ENCODE results near the gene OR4K5. TPM values are rescaled to one million over a fixed set of nuclear protein-coding genes. Genes with fewer than 3 reads are reported as not detected.

The OR4K5 gene
- total RNA-seq, 1 experiment from 2014 or later: not detected

DNA sequence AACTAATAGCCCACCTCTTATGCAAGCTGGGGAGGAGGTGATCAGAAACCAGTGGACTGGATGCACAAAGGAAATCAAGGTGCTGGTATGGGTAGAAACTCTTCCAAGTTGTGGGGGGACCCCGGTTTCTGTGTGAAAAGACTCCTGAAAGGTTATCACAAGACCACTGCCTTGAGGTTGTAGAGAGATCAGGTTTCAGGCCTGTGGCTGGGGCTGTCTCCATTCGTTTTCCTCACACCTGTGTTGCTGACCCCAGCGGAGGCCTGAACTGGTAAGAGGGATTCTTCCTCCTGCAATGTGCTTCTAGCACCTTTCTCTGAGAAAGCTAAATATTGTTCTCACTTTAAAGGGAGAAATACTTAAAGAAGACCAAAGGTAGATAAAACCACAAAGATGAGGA is 9.3 kb upstream of the OR4K5 start:
- peaks cover 87 to 88% of the 10 kb centered on the region in 2 experiments for H3K9me3 Mint-ChIP-seq
- TF ChIP-seq, protein P1, sequence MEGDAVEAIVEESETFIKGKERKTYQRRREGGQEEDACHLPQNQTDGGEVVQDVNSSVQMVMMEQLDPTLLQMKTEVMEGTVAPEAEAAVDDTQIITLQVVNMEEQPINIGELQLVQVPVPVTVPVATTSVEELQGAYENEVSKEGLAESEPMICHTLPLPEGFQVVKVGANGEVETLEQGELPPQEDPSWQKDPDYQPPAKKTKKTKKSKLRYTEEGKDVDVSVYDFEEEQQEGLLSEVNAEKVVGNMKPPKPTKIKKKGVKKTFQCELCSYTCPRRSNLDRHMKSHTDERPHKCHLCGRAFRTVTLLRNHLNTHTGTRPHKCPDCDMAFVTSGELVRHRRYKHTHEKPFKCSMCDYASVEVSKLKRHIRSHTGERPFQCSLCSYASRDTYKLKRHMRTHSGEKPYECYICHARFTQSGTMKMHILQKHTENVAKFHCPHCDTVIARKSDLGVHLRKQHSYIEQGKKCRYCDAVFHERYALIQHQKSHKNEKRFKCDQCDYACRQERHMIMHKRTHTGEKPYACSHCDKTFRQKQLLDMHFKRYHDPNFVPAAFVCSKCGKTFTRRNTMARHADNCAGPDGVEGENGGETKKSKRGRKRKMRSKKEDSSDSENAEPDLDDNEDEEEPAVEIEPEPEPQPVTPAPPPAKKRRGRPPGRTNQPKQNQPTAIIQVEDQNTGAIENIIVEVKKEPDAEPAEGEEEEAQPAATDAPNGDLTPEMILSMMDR (conservative IDR thresholded peaks at IDR 0.05): no peak

More for the DNA sequence above, 9.3 kb upstream of the OR4K5 start:
- Mint-ChIP-seq H3K27ac (no peak overlapping the region), H3K27me3 (ENCODE audit: low read depth) (peaks cover 1% of the 10 kb centered on the region), H3K4me3 (no peak overlapping the region), H3K36me3 (ENCODE audit: insufficient read depth in 1 of 3, low read depth in 3 of 3) (peaks cover 16 to 62% (median 22%) of the 10 kb centered on the region in 3 experiments), H3K4me1 (no peaks in the 10 kb centered on the region)
- no peak overlapping the region for H3K4ac ChIP-seq (ENCODE audit: low read depth, low read length)
- no peak overlapping the region for H3K23ac ChIP-seq (ENCODE audit: insufficient read length, low read depth, low read length)
- no peak overlapping the region for H4K8ac ChIP-seq (replicated peaks; ENCODE audit: insufficient read length, low read depth, low read length)
- WGBS (ENCODE audit: extremely low coverage, insufficient read length, low lambda C conversion rate): no CpG with 5 or more reads among the region's 3 CpGs
- no peak overlapping the region for H2BK20ac ChIP-seq (ENCODE audit: low read depth, low read length, poor library complexity, severe bottlenecking)
- no peak overlapping the region for H3K56ac ChIP-seq (ENCODE audit: insufficient read length, low read depth, low read length)
- no peak overlapping the region for H2BK12ac ChIP-seq (ENCODE audit: insufficient read length, low read depth, low read length)
- H3K9ac ChIP-seq (ENCODE audit: extremely low read depth, insufficient read length, low read length): no peak overlapping the region
- no peak overlapping the region for H3K14ac ChIP-seq (ENCODE audit: insufficient read depth, low read length)
- no peak overlapping the region for H3K18ac ChIP-seq (ENCODE audit: insufficient read length, low read depth, low read length)
- no peaks in the 10 kb centered on the region for H3K4me1 ChIP-seq (ENCODE audit: insufficient read depth, low read length)
- H3K4me2 ChIP-seq (ENCODE audit: insufficient read depth, insufficient read length, low read length): no peak overlapping the region
- H3T11ph ChIP-seq (ENCODE audit: low read length): no peak overlapping the region
- H3K79me1 ChIP-seq (ENCODE audit: insufficient read depth, low read depth, low read length, poor library complexity, severe bottlenecking): no peaks in the 10 kb centered on the region
- H2BK15ac ChIP-seq (ENCODE audit: low read depth, low read length): no peak overlapping the region
- H3K79me2 ChIP-seq (ENCODE audit: insufficient read depth, low read length): no peaks in the 10 kb centered on the region
- no peaks in the 10 kb centered on the region for H3K23me2 ChIP-seq (ENCODE audit: insufficient read length, low read depth, low read length, poor library complexity, severe bottlenecking)
- H4K5ac ChIP-seq (ENCODE audit: insufficient read length, low read depth, low read length): no peak overlapping the region
- H2AFZ ChIP-seq (ENCODE audit: low read length): no peak overlapping the region
- H2BK5ac ChIP-seq (ENCODE audit: insufficient read length, low read length): no peak overlapping the region
- no peak overlapping the region for H3K27ac ChIP-seq (ENCODE audit: insufficient read length, low read depth, low read length)
- H2AK5ac ChIP-seq (ENCODE audit: insufficient read length, low read length): no peak overlapping the region
- DNase-seq: no peak
- H4K20me1 ChIP-seq (ENCODE audit: control insufficient read depth, insufficient read depth, insufficient read length): no peaks in the 10 kb centered on the region
- peaks cover 71% of the 10 kb centered on the region for H3K9me3 ChIP-seq (ENCODE audit: control insufficient read depth, low read depth, low read length)
- H2BK120ac ChIP-seq (ENCODE audit: low read depth, low read length, poor library complexity, severe bottlenecking): no peak overlapping the region
- no peak overlapping the region for H4K91ac ChIP-seq (ENCODE audit: insufficient read length, low read depth, low read length)
- no peaks in the 10 kb centered on the region for H3K27me3 ChIP-seq (ENCODE audit: insufficient read depth, low read length)

Measured in H9 (cell line).